22Rv1 (cell line): ENCODE measurements around the gene IL27RA.

Experiments used
- H3K27ac ChIP-seq: fragments of 450-650 bp; 2 replicates; pipeline ENCODE4 v1.5.1; 2017
- ZFX ChIP-seq: fragments of 450-650 bp; IDR thresholded peaks from 2 replicates; pipeline ENCODE4 v1.6.1; 2017; ENCODE audit warnings: antibody characterized with exemption, borderline replicate concordance
- TF ChIP-seq, protein P1 (sequence below): fragments of 450-650 bp; IDR thresholded peaks from 2 replicates; pipeline ENCODE4 v1.5.1; 2017; ENCODE audit warnings: mild to moderate bottlenecking

Gene IL27RA

DNA sequence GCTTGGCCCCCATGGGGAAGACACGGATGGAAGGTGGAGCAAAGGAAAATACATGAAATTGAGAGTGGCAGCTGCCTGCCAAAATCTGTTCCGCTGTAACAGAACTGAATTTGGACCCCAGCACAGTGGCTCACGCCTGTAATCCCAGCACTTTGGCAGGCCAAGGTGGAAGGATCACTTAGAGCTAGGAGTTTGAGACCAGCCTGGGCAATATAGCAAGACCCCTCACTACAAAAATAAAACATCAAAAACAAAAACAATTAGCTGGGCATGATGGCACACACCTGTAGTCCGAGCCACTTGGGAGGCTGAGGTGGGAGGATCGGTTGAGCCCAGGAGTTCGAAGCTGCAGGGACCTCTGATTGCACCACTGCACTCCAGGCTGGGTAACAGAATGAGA is 20.9 kb downstream of the IL27RA start:
- H3K27ac ChIP-seq, result no peak overlapping the region
- TF ChIP-seq, protein P1, sequence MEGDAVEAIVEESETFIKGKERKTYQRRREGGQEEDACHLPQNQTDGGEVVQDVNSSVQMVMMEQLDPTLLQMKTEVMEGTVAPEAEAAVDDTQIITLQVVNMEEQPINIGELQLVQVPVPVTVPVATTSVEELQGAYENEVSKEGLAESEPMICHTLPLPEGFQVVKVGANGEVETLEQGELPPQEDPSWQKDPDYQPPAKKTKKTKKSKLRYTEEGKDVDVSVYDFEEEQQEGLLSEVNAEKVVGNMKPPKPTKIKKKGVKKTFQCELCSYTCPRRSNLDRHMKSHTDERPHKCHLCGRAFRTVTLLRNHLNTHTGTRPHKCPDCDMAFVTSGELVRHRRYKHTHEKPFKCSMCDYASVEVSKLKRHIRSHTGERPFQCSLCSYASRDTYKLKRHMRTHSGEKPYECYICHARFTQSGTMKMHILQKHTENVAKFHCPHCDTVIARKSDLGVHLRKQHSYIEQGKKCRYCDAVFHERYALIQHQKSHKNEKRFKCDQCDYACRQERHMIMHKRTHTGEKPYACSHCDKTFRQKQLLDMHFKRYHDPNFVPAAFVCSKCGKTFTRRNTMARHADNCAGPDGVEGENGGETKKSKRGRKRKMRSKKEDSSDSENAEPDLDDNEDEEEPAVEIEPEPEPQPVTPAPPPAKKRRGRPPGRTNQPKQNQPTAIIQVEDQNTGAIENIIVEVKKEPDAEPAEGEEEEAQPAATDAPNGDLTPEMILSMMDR, result no peak
- no peak for TF ChIP-seq ZFX

DNA sequence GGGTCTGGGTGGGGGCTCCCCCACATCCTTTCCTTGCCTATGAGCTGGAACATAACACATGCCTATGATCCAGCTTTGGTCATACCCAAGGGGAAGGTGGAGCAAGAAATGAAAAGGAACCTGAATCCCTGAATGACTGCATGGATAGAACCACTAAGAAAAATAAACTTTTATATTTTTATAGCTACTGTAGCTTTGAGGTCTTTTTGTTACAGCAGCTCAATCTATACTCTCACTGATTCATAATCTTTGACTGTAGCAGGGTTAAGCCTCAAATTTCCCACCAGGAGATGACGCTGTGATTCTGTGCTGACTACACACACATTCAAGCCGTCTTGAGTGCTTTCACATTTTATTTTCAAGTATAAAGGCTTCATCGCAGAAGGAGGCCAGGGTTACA is 21.5 kb downstream of the IL27RA start:
- H3K27ac ChIP-seq, result no peak overlapping the region
- TF ChIP-seq ZFX, result no peak
- TF ChIP-seq, protein P1, result no peak

- TF ChIP-seq, protein P1, result no peak
- TF ChIP-seq ZFX, result no peak
- H3K27ac ChIP-seq, result no peak overlapping the region
Measured at GRCh38 chr19:14053500-14053899, 21.9 kb downstream of the IL27RA start.

DNA sequence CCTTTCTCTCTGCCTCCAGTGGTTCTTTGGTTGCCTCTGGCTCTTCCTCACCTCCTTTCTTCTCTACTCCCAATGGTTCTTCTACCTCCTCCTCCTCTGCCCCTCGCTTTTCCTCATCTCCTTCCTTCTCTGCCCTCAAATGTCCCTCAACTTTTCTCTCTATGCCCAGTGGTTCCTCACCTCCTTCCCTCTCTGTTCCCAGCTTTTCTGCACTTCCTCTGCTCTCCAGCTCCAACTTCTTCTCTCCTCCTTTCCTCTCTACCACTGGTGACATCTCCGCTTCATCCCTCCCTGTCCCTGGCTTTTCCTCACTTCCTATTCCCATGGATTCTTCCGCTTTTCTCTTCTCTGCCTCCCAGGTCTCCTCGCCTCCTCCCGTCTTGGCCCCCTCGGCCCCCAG is 22.5 kb downstream of the IL27RA start:
- H3K27ac ChIP-seq, result no peak overlapping the region
- TF ChIP-seq ZFX, result no peak
- TF ChIP-seq, protein P1, result no peak

DNA sequence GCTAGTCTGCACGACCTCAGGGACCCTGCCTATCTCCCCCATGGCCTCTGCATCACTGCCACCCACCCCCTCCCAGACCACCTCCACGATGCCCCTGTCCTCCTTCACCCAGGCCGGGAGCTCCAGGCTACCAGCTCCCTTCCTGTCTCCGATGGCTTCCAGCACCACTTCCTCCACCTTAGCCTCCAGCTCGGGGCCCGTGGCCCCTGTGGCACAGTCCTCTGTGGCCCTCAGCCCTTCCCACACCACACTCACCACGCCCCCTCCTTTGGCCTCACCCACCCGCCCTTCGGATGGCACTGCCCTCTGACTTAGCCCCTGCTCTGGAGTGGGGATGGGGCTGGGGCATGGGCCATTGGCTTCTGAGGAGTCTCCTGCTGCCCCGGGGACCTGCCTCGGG is 23.2 kb downstream of the IL27RA start:
- no peak for TF ChIP-seq ZFX
- TF ChIP-seq, protein P1, result no peak
- no peak overlapping the region for H3K27ac ChIP-seq

GRCh38 chr19:14055396-14055795 is 23.8 kb downstream of the IL27RA start:
- TF ChIP-seq, protein P1, result no peak
- TF ChIP-seq ZFX, result no peak
- no peak overlapping the region for H3K27ac ChIP-seq

- TF ChIP-seq, protein P1, result no peak
- TF ChIP-seq ZFX, result no peak
- H3K27ac ChIP-seq, result no peak overlapping the region
Measured at GRCh38 chr19:14056069-14056666, 24.6 kb downstream of the IL27RA start.
